BLaER1 treated with 17β-estradiol and CSF1 and Interleukin-3, amounts not matched to agents 10 nM and 100 nM (cell line): ENCODE data around the gene NOP9.

Experiments
- H3K27ac ChIP-seq, 11 experiments: shearing (Covaris generic); formaldehyde crosslinking; 2 replicates each; pipeline ENCODE4 v1.8.1; 2022
- H3K27me3 ChIP-seq, 11 experiments: shearing (Covaris generic); formaldehyde crosslinking; 2 replicates each; pipeline ENCODE4 v1.8.1; 2022
- H3K36me3 ChIP-seq, 11 experiments: shearing (Covaris generic); formaldehyde crosslinking; 2 replicates each; pipeline ENCODE4 v1.8.1; 2022
- H3K4me1 ChIP-seq, 10 experiments: shearing (Covaris generic); formaldehyde crosslinking; 2 replicates each; pipeline ENCODE4 v1.8.1; 2022
- H3K4me2 ChIP-seq, 11 experiments: shearing (Covaris generic); formaldehyde crosslinking; 2 replicates each; pipeline ENCODE4 v1.8.1; 2022
- H3K4me3 ChIP-seq, 10 experiments: shearing (Covaris generic); formaldehyde crosslinking; 2 replicates each; pipeline ENCODE4 v1.8.1; 2022
- H3K9ac ChIP-seq, 11 experiments: shearing (Covaris generic); formaldehyde crosslinking; 2 replicates each; pipeline ENCODE4 v1.8.1; 2022
- H3K9me3 ChIP-seq, 11 experiments: shearing (Covaris generic); formaldehyde crosslinking; replicated peaks in 1 of 11; 2 replicates each; pipeline ENCODE4 v1.8.1; 2022
- H4K20me1 ChIP-seq, 11 experiments: shearing (Covaris generic); formaldehyde crosslinking; 2 replicates each; pipeline ENCODE4 v1.8.1; 2022
- Cebpa-rat ChIP-seq, 11 experiments: shearing (Covaris generic); IDR thresholded peaks; 2 replicates each; pipeline ENCODE4 v1.8.1; 2022

Gene NOP9

GRCh38 chr14:24261256-24261968 is 38.2 kb upstream of the NOP9 start:
- Histone ChIP-seq H3K9me3 (no peaks in the 10 kb centered on the region), H3K9ac (0 out of 22 replicates have a peak overlapping the region, but pooled peaks of 1 of the 11 experiments have one; percentile 4), H3K36me3 (peaks cover under 1 to 80% (median 14%) of the 10 kb centered on the region in 11 experiments; a peak in 15 of 22 replicates), H3K4me2 (no peak overlapping the region), H3K4me1 (peaks cover 0 to 3% (median 0%) of the 10 kb centered on the region in 10 experiments; a peak in 4 of 20 replicates), H4K20me1 (peaks cover 0 to 13% (median 0%) of the 10 kb centered on the region in 11 experiments; a peak in 1 of 22 replicates), H3K4me3 (no peak overlapping the region), H3K27me3 (no peaks in the 10 kb centered on the region), H3K27ac (no peak overlapping the region)
- TF ChIP-seq Cebpa-rat (IDR thresholded peaks at IDR 0.05), result no peak

- Histone ChIP-seq H3K4me1 (peaks cover 0 to 8% (median 5%) of the 10 kb centered on the region in 10 experiments; a peak in 12 of 20 replicates), H3K4me3 (no peak overlapping the region), H3K27me3 (no peaks in the 10 kb centered on the region), H3K9ac (0 out of 22 replicates have a peak overlapping the region, but pooled peaks of 1 of the 11 experiments have one; percentile 4), H3K27ac (no peak overlapping the region), H3K9me3 (no peaks in the 10 kb centered on the region), H3K4me2 (no peak overlapping the region), H4K20me1 (peaks cover 0 to 13% (median 0%) of the 10 kb centered on the region in 11 experiments; a peak in 2 of 22 replicates), H3K36me3 (peaks cover 6 to 80% (median 19%) of the 10 kb centered on the region in 11 experiments; a peak in 16 of 22 replicates)
- no peak for TF ChIP-seq Cebpa-rat (IDR thresholded peaks at IDR 0.05)
These were observed 37.7 kb upstream of the NOP9 start for GRCh38 chr14:24261969-24262327.

GRCh38 chr14:24262821-24263733 is 36.6 kb upstream of the NOP9 start, which contains the start of gene TGM1:
Gene TGM1 (minus strand): TSS chr14:24263177. CDS start chr14:24262352, 825 bp downstream.
- TF ChIP-seq Cebpa-rat (IDR thresholded peaks at IDR 0.05), result no peak
- H3K4me3 ChIP-seq, result no peak within 1 kb of the TSS
- H3K9ac ChIP-seq, result 0 out of 22 replicates have a peak within 1 kb of the TSS, but pooled peaks of 2 of the 11 experiments have one; percentile 4 to 9
- no peak within 1 kb of the TSS for H3K4me2 ChIP-seq
- H3K9me3 ChIP-seq, result no peaks in the 10 kb centered on the region
- no peak within 1 kb of the TSS for H3K27ac ChIP-seq
- peaks cover 0 to 13% (median 0%) of the 10 kb centered on the region in 11 experiments; a peak in 2 of 22 replicates for H4K20me1 ChIP-seq
- H3K36me3 ChIP-seq, result peaks cover 12 to 90% (median 26%) of the 10 kb centered on the region in 11 experiments; a peak in 18 of 22 replicates
- H3K4me1 ChIP-seq, result peaks cover 0 to 14% (median 9%) of the 10 kb centered on the region in 10 experiments; a peak in 12 of 20 replicates
- H3K27me3 ChIP-seq, result no peaks in the 10 kb centered on the region

- Histone ChIP-seq H3K4me1 (peaks cover 0 to 14% (median 9%) of the 10 kb centered on the region in 10 experiments; a peak in 13 of 20 replicates), H3K4me2 (no peak overlapping the region), H3K27ac (no peak overlapping the region), H3K27me3 (no peaks in the 10 kb centered on the region), H3K4me3 (no peak overlapping the region), H3K9me3 (no peaks in the 10 kb centered on the region), H3K9ac (0 out of 22 replicates have a peak overlapping the region, but pooled peaks of 1 of the 11 experiments have one; percentile 9), H3K36me3 (peaks cover 12 to 92% (median 27%) of the 10 kb centered on the region in 11 experiments; a peak in 20 of 22 replicates), H4K20me1 (peaks cover 0 to 13% (median 0%) of the 10 kb centered on the region in 11 experiments; a peak in 2 of 22 replicates)
- TF ChIP-seq Cebpa-rat (IDR thresholded peaks at IDR 0.05), result no peak
These were observed 35.8 kb upstream of the NOP9 start for GRCh38 chr14:24263848-24264247.

- H3K27me3 ChIP-seq, result no peaks in the 10 kb centered on the region
- no peaks in the 10 kb centered on the region for H3K9me3 ChIP-seq
- H3K4me1 ChIP-seq, result peaks cover 0 to 14% (median 9%) of the 10 kb centered on the region in 10 experiments; a peak in 14 of 20 replicates
- H3K27ac ChIP-seq, result no peak overlapping the region
- H3K4me2 ChIP-seq, result no peak overlapping the region
- H3K9ac ChIP-seq, result 0 out of 22 replicates have a peak overlapping the region, but pooled peaks of 1 of the 11 experiments have one; percentile 5
- TF ChIP-seq Cebpa-rat (IDR thresholded peaks at IDR 0.05), result no peak
- peaks cover 0 to 13% (median 0%) of the 10 kb centered on the region in 11 experiments; a peak in 2 of 22 replicates for H4K20me1 ChIP-seq
- no peak overlapping the region for H3K4me3 ChIP-seq
- H3K36me3 ChIP-seq, result peaks cover 12 to 92% (median 31%) of the 10 kb centered on the region in 11 experiments; a peak in 21 of 22 replicates
These were observed 35.4 kb upstream of the NOP9 start for GRCh38 chr14:24264298-24264697.

GRCh38 chr14:24266344-24267244 is 33.1 kb upstream of the NOP9 start:
- no peak overlapping the region for H3K27ac ChIP-seq
- H3K9me3 ChIP-seq, result no peaks in the 10 kb centered on the region
- TF ChIP-seq Cebpa-rat (IDR thresholded peaks at IDR 0.05), result no peak
- H3K36me3 ChIP-seq, result peaks cover 12 to 85% (median 38%) of the 10 kb centered on the region in 11 experiments; a peak in 21 of 22 replicates
- peak overlapping the region in 6 of 11 experiments; percentile 5 to 53 (median 32); a peak in 8 of 22 replicates for H3K4me2 ChIP-seq
- peaks cover 0 to 13% (median 0%) of the 10 kb centered on the region in 11 experiments; a peak in 2 of 22 replicates for H4K20me1 ChIP-seq
- no peaks in the 10 kb centered on the region for H3K27me3 ChIP-seq
- H3K4me1 ChIP-seq, result peaks cover 11 to 20% (median 16%) of the 10 kb centered on the region in 10 experiments
- no peak overlapping the region for H3K4me3 ChIP-seq
- H3K9ac ChIP-seq, result peak overlapping the region in 3 of 11 experiments; percentile 19 to 39 (median 23); a peak in 2 of 22 replicates

GRCh38 chr14:24267516-24267915 is 32.1 kb upstream of the NOP9 start:
- Histone ChIP-seq H3K27me3 (no peaks in the 10 kb centered on the region), H3K4me2 (peak overlapping the region in 2 of 11 experiments; percentile 10 to 53; a peak in 2 of 22 replicates), H3K27ac (no peak overlapping the region), H3K9ac (peak overlapping the region in 2 of 11 experiments; percentile 3 to 31; a peak in 1 of 22 replicates), H3K9me3 (no peaks in the 10 kb centered on the region), H3K4me3 (no peak overlapping the region), H4K20me1 (peaks cover 0 to 6% (median 0%) of the 10 kb centered on the region in 11 experiments; a peak in 2 of 22 replicates), H3K36me3 (peaks cover 12 to 76% (median 38%) of the 10 kb centered on the region in 11 experiments; a peak in 21 of 22 replicates), H3K4me1 (peaks cover 20 to 29% (median 25%) of the 10 kb centered on the region in 10 experiments)
- TF ChIP-seq Cebpa-rat (IDR thresholded peaks at IDR 0.05), result no peak
